OCI-LY1 (cell line): ENCODE measurements around the gene ZNF300.

Source experiments
- EZH2 ChIP-seq: fragments of 200-600 bp; sonication (generic), shearing (Covaris generic); IDR thresholded peaks from 2 replicates; pipeline ENCODE4 v1.8.0; 2017; ENCODE audit warnings: borderline replicate concordance, mixed run types, mild to moderate bottlenecking, antibody characterized with exemption, low read length, moderate library complexity, mixed read lengths
- TF ChIP-seq, protein P1 (sequence below): fragments of 200-600 bp; sonication (generic), shearing (Covaris generic); IDR thresholded peaks from 2 replicates; pipeline ENCODE4 v1.5.1; 2017; ENCODE audit warnings: mild to moderate bottlenecking, antibody characterized with exemption, low read length, moderate library complexity, mixed read lengths

- TF ChIP-seq, protein P1, sequence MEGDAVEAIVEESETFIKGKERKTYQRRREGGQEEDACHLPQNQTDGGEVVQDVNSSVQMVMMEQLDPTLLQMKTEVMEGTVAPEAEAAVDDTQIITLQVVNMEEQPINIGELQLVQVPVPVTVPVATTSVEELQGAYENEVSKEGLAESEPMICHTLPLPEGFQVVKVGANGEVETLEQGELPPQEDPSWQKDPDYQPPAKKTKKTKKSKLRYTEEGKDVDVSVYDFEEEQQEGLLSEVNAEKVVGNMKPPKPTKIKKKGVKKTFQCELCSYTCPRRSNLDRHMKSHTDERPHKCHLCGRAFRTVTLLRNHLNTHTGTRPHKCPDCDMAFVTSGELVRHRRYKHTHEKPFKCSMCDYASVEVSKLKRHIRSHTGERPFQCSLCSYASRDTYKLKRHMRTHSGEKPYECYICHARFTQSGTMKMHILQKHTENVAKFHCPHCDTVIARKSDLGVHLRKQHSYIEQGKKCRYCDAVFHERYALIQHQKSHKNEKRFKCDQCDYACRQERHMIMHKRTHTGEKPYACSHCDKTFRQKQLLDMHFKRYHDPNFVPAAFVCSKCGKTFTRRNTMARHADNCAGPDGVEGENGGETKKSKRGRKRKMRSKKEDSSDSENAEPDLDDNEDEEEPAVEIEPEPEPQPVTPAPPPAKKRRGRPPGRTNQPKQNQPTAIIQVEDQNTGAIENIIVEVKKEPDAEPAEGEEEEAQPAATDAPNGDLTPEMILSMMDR, result no peak
- TF ChIP-seq EZH2, result no peak
Observed at GRCh38 chr5:150847334-150847695, 57.5 kb downstream of the ZNF300 start.
